ENCODE results near the gene DBH. TPM values are rescaled to one million over a fixed set of nuclear protein-coding genes. Genes with fewer than 3 reads are reported as not detected.
A peak's percentile ranks its signal among the peaks of the same experiment; 100 is the strongest.

DBH gene
- total RNA-seq, 1 experiment from 2014 or later: not detected

DNA sequence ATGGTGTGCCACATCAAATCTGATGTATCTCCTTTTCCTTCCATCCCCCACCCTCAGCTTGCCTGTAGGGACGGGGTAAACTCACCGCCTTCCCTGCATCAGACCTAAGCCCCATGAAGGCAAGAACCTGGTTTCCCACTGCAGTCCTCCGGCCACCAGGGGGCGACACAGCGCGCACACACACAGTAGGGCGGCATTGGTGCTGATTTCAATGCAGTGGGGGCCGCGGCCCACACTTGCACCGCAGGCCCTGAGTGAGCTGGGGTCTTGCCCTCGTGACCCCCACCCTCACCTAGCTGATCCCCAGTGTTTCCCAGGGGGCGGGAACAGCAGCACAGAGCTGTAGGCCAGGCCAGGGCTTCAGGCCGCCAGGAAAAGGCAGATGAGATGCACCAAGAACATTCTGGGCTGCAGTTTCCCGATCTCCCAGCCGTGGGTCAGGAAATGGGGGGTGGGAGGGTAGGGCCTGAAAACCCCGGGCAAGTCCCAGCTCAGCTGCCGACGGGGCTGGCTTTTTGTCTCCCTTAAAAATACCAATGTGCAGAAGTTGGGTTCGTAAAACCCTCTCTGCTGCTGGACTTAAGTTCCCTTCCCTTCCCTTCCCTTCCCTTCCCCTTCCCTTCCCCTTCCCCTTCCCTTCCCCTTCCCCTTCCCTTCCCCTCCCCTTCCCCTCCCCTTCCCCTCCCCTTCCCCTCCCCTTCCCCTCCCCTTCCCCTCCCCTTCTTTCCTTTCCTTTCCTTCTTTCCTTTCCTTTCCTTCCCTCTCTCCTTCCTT lies 46.5 kb upstream of the DBH start:
- intact Hi-C loops (cut with micrococcal nuclease; ENCODE audit: unreplicated experiment): no loop called here
- no peak for DNase-seq (ENCODE audit: low spot score)
- Histone ChIP-seq H3K9me3 (ENCODE audit: low read depth, low read length, poor library complexity, severe bottlenecking) (peaks cover 5% of the 10 kb centered on the region), H3K4me1 (ENCODE audit: insufficient read depth, low read length, poor library complexity, severe bottlenecking) (peaks cover 18% of the 10 kb centered on the region), H3K27ac (ENCODE audit: low read depth, low read length, poor library complexity, severe bottlenecking) (no peak overlapping the region), H3K36me3 (ENCODE audit: insufficient read depth, low read length, poor library complexity, severe bottlenecking) (no peaks in the 10 kb centered on the region), H3K27me3 (replicated peaks; ENCODE audit: insufficient read depth, low read depth, low read length, poor library complexity) (no peaks in the 10 kb centered on the region), H3K4me3 (ENCODE audit: low read depth, low read length, poor library complexity, severe bottlenecking) (no peak overlapping the region)
- TF ChIP-seq EZH2 (IDR thresholded peaks at IDR 0.05; ENCODE audit: borderline replicate concordance, low read depth, low read length, poor library complexity, severe bottlenecking): no peak
- TF ChIP-seq CTCF (conservative IDR thresholded peaks at IDR 0.05; ENCODE audit: low read depth, low read length): peak; percentile 74
- no TSS peak for BruUV-seq (replicated peaks)
- POLR2A ChIA-PET (ENCODE audit: low non-redundant PET): no interaction called here
- CTCF ChIA-PET: no interaction called here

DNA sequence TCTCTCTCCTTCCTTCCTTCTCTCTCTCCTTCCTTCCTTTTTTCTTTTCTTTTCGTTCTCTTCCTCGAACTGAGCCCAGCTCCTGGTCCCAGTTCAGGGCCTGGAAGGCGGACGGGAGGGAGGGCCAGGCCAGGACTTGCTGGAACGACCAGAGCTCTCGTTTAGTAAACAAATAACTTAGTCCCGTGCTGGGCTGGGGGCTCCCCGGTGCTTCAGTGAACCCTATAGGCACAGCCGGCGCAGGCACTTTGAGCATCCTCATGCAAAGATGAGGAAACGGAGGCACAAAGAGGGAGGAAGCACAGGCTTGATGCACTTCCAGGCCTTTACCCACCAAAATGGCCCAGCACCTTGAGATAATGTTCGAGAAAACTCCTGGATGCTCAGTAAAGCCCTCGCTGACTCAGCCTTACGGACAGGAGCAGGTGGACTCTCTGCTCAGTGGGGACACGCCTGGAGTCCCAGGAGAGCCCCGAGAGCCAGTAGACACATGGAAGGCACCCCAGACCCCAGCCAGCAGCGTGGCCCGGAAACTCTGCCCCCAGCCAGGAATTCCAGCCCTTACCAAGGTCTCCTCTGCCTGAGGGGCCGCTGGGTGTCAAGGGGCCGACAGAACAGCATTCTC lies 45.8 kb upstream of the DBH start:
- peaks cover 5% of the 10 kb centered on the region for H3K9me3 ChIP-seq (ENCODE audit: low read depth, low read length, poor library complexity, severe bottlenecking)
- POLR2A ChIA-PET (ENCODE audit: low non-redundant PET): no interaction called here
- no peaks in the 10 kb centered on the region for H3K27me3 ChIP-seq (replicated peaks; ENCODE audit: insufficient read depth, low read depth, low read length, poor library complexity)
- no peak overlapping the region for H3K4me3 ChIP-seq (ENCODE audit: low read depth, low read length, poor library complexity, severe bottlenecking)
- H3K36me3 ChIP-seq (ENCODE audit: insufficient read depth, low read length, poor library complexity, severe bottlenecking): no peaks in the 10 kb centered on the region
- intact Hi-C loops (cut with micrococcal nuclease; ENCODE audit: unreplicated experiment): no loop called here
- no peak for DNase-seq (ENCODE audit: low spot score)
- CTCF ChIA-PET: no interaction called here
- no peak overlapping the region for H3K27ac ChIP-seq (ENCODE audit: low read depth, low read length, poor library complexity, severe bottlenecking)
- TF ChIP-seq CTCF (conservative IDR thresholded peaks at IDR 0.05; ENCODE audit: low read depth, low read length) (no peak), EZH2 (IDR thresholded peaks at IDR 0.05; ENCODE audit: borderline replicate concordance, low read depth, low read length, poor library complexity, severe bottlenecking) (no peak)
- H3K4me1 ChIP-seq (ENCODE audit: insufficient read depth, low read length, poor library complexity, severe bottlenecking): peaks cover 11% of the 10 kb centered on the region
- no TSS peak for BruUV-seq (replicated peaks)

DNA sequence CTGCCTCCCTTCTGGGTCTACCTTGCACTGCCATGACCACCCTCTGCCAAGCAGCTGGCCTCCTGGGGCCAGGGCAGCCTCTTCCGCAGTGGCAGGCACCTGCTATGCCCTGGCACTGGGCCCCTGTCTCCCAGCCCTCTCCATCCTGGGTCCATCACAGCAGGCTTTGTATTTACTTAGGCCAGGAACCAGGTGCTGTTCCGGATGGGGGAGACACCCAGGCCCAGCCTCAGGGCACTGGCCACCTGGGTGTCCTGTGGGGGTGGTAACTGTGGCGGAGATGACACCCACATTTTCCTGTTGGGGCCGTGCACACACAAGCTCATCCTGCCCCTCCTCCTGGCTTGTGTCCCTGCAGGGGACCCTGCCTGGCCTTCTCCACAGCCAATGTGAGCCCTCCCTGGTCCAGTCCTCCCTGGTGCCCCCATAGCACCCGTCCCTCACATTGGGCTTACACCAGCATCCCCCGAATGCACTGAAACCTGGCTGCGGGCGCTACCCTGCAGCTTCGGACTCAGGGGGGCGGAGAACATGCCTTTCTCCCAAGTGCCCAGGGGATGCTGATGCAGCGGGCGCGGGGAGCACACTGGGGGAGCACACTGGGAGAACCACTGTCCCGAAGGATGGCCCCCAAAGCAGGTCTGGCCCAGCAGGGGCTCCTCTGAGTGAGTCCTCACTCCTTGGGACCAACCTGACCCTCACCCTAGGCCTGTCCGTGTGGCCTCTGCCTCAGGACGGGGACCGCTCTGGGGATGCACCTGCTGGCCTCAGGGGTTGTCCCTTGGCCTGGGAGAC lies 44.9 kb upstream of the DBH start:
- Histone ChIP-seq H3K36me3 (ENCODE audit: insufficient read depth, low read length, poor library complexity, severe bottlenecking) (no peaks in the 10 kb centered on the region), H3K4me1 (ENCODE audit: insufficient read depth, low read length, poor library complexity, severe bottlenecking) (peaks cover 1% of the 10 kb centered on the region), H3K9me3 (ENCODE audit: low read depth, low read length, poor library complexity, severe bottlenecking) (peaks cover 5% of the 10 kb centered on the region), H3K27me3 (replicated peaks; ENCODE audit: insufficient read depth, low read depth, low read length, poor library complexity) (no peaks in the 10 kb centered on the region), H3K27ac (ENCODE audit: low read depth, low read length, poor library complexity, severe bottlenecking) (no peak overlapping the region), H3K4me3 (ENCODE audit: low read depth, low read length, poor library complexity, severe bottlenecking) (no peak overlapping the region)
- ChIA-PET CTCF (no interaction called here), POLR2A (ENCODE audit: low non-redundant PET) (no interaction called here)
- TF ChIP-seq CTCF (conservative IDR thresholded peaks at IDR 0.05; ENCODE audit: low read depth, low read length): no peak
- DNase-seq (ENCODE audit: low spot score): no peak
- BruUV-seq (replicated peaks): no TSS peak
- intact Hi-C loops (cut with micrococcal nuclease; ENCODE audit: unreplicated experiment): no loop called here
